GM12878 (cell line): ENCODE data around the gene DDC. TPM values are rescaled to one million over a fixed set of nuclear protein-coding genes. Genes with fewer than 3 reads are reported as not detected.

Source experiments
- ATAC-seq: fragments of 200-7000 bp; cut with Tn5 transposase; 3 replicates; pipeline ENCODE4 v1.9.1; 2020; ENCODE audit warnings: mild to moderate bottlenecking, moderate library complexity
- BruUV-seq: library from RNA; stranded (reverse); fragments of 400-500 nt; replicated peaks from 2 replicates; lab custom pipeline; 2021; lab: Mats Ljungman, UMichigan
- CTCF ChIA-PET: fragments of 300-600 bp; sonication (Branson Sonifier 250); formaldehyde crosslinking; extraction: SDS; loops from one replicate; lab custom pipeline; 2021; ENCODE audit warnings: inconsistent platforms; lab: Yijun Ruan, JAX
- POLR2A ChIA-PET: fragments of 350-600 bp; formaldehyde crosslinking; extraction: SDS; loops from one replicate; lab custom pipeline; 2021; ENCODE audit warnings: inconsistent platforms; lab: Charles Lee
- RAD21 ChIA-PET: fragments of 300-600 bp; sonication (Branson Sonifier 250); formaldehyde crosslinking; loops from one replicate; lab custom pipeline; 2023; ENCODE audit warnings: antibody characterized with exemption; ENCODE audit not compliant: unreplicated experiment; lab: Charles Lee
- SMC1A ChIA-PET: fragments of 300-600 bp; sonication (Branson Sonifier 250); formaldehyde crosslinking; loops from one replicate; lab custom pipeline; 2023; ENCODE audit not compliant: unreplicated experiment, uncharacterized antibody; lab: Charles Lee
- DNase-seq: peaks from one replicate; pipeline ENCODE4 v3.0.0-alpha.2; 2011; ENCODE audit warnings: low read depth, low spot score
- FAIRE-seq: peaks from 3 replicates; lab custom pipeline; 2011; peaks lifted over from hg19 to GRCh38; lab: Jason Lieb, UNC
- H2AFZ ChIP-seq: 2 replicates; pipeline ENCODE4 v1.6.0; 2011; ENCODE audit warnings: low read depth, low read length, control low read depth; ENCODE audit not compliant: control insufficient read depth
- H3K27ac ChIP-seq: 2 replicates; pipeline ENCODE4 v1.5.1; 2011; ENCODE audit warnings: control low read depth; ENCODE audit not compliant: control insufficient read depth, insufficient read depth
- H3K27me3 ChIP-seq, 2 experiments: replicated peaks in 1 of 2; 2 replicates each; pipeline versions ENCODE4 v1.6.0 to v1.6.1; 2011; ENCODE audit warnings: low read length in 1 of 2; ENCODE audit not compliant: control insufficient read depth in 2 of 2, insufficient read depth in 2 of 2
- H3K36me3 ChIP-seq, 2 experiments: 2 replicates each; pipeline ENCODE4 v1.5.1; 2011; ENCODE audit warnings: low read length in 1 of 2; ENCODE audit not compliant: control insufficient read depth in 2 of 2, insufficient read depth in 2 of 2
- H3K4me1 ChIP-seq: 2 replicates; pipeline ENCODE4 v1.6.1; 2011; ENCODE audit warnings: mild to moderate bottlenecking, low read length, moderate library complexity, mixed read lengths; ENCODE audit not compliant: control insufficient read depth, insufficient read depth
- H3K4me2 ChIP-seq: 2 replicates; pipeline ENCODE4 v1.6.0; 2011; ENCODE audit warnings: control low read depth; ENCODE audit not compliant: control insufficient read depth, insufficient read depth
- H3K4me3 ChIP-seq: fragments of 200-600 bp; sonication (generic); 2 replicates; pipeline ENCODE4 v1.5.1; 2016
- H3K79me2 ChIP-seq: 2 replicates; pipeline ENCODE4 v1.6.0; 2011; ENCODE audit warnings: low read length; ENCODE audit not compliant: control insufficient read depth, insufficient read depth
- H3K9ac ChIP-seq: 2 replicates; pipeline ENCODE4 v1.8.0; 2011; ENCODE audit warnings: low read length, control low read depth, mixed read lengths; ENCODE audit not compliant: control insufficient read depth, insufficient read depth
- H3K9me3 ChIP-seq: replicated peaks from 3 replicates; pipeline ENCODE4 v1.5.1; 2011; ENCODE audit warnings: mild to moderate bottlenecking, low read length; ENCODE audit not compliant: control insufficient read depth, insufficient read depth
- H4K20me1 ChIP-seq: 2 replicates; pipeline ENCODE4 v1.6.0; 2011; ENCODE audit not compliant: control insufficient read depth, insufficient read depth
- BHLHE40 ChIP-seq, 2 experiments: fragments of 450-650 bp in 1 of 2; IDR thresholded peaks; 2 replicates each; pipeline ENCODE4 v1.6.1; 2011 to 2017; ENCODE audit warnings: low read depth in 2 of 2, borderline replicate concordance in 1 of 2, improper control_type of control experiment in 1 of 2, low read length in 1 of 2, mild to moderate bottlenecking in 1 of 2
- CEBPZ ChIP-seq: fragments of 150-350 bp; IDR thresholded peaks from 2 replicates; pipeline ENCODE4 v1.6.1; 2016; ENCODE audit warnings: low read depth, low read length
- CHD1 ChIP-seq: IDR thresholded peaks from 2 replicates; pipeline ENCODE4 v1.6.1; 2012; ENCODE audit warnings: low read depth, low read length, improper control_type of control experiment
- E2F4 ChIP-seq: IDR thresholded peaks from 2 replicates; pipeline ENCODE4 v1.6.1; 2012; ENCODE audit warnings: low read depth, low read length, improper control_type of control experiment
- IKZF1 ChIP-seq: fragments of 450-650 bp; conservative IDR thresholded peaks from 2 replicates; pipeline ENCODE4 v1.6.1; 2017; ENCODE audit warnings: antibody characterized with exemption, mild to moderate bottlenecking
- NR2F1 ChIP-seq: fragments of 450-650 bp; conservative IDR thresholded peaks from 2 replicates; pipeline ENCODE4 v1.6.1; 2017; ENCODE audit warnings: mild to moderate bottlenecking
- POLR2A ChIP-seq: IDR thresholded peaks from 2 replicates; pipeline ENCODE4 v1.6.1; 2011; ENCODE audit warnings: low read depth, mild to moderate bottlenecking, low read length
- RELB ChIP-seq: fragments of 450-650 bp; IDR thresholded peaks from 2 replicates; pipeline ENCODE4 v1.6.1; 2017; ENCODE audit warnings: low read depth, mild to moderate bottlenecking, moderate library complexity
- SMAD5 ChIP-seq: IDR thresholded peaks from 2 replicates; pipeline ENCODE4 v1.6.1; 2016; ENCODE audit warnings: antibody characterized with exemption, low read depth
- STAT3 ChIP-seq: IDR thresholded peaks from 2 replicates; pipeline ENCODE4 v1.6.1; 2011; ENCODE audit warnings: low read depth, low read length, improper control_type of control experiment
- WRNIP1 ChIP-seq: IDR thresholded peaks from 2 replicates; pipeline ENCODE4 v1.6.1; 2011; ENCODE audit warnings: low read depth, low read length, improper control_type of control experiment, borderline replicate concordance
- ZNF274 ChIP-seq: IDR thresholded peaks from one replicate; pipeline ENCODE4 v1.8.0; 2011; ENCODE audit not compliant: insufficient read length, insufficient read depth
- ZNF622 ChIP-seq: fragments of 450-650 bp; IDR thresholded peaks from 2 replicates; pipeline ENCODE4 v1.6.1; 2017; ENCODE audit warnings: mild to moderate bottlenecking, inconsistent platforms
- WGBS: methylation state at CpG from one replicate; pipeline ENCODE4 v1.1.6; 2016; ENCODE audit warnings: low lambda C conversion rate; ENCODE audit not compliant: insufficient replicate concordance, insufficient coverage; ENCODE audit errors: missing lambda C conversion rate; 5-methylcytosine and 5-hydroxymethylcytosine counted together
- in situ Hi-C: fragments of 300-500 bp; cut with MboI; formaldehyde crosslinking; loops from 9 replicates; pipeline ENCODE4 v1.14.3; 2018; ENCODE audit warnings: mixed read lengths
- intact Hi-C: fragments of 100-400 bp; cut with micrococcal nuclease; formaldehyde crosslinking; loops from one replicate; pipeline ENCODE4 v1.14.2; 2022; ENCODE audit not compliant: unreplicated experiment
- polyA plus RNA-seq, 11 experiments: library from polyadenylated mRNA; depleted of rRNA in 4 of 11; unstranded in 6 of 11; stranded (reverse) in 5 of 11; fragments of >200 nt; fragmentation: Nextera tagmentation in 4 of 11; fragmentation: Illumina TruSeq in 1 of 11; extraction: Ambion mirVana in 4 of 11; extraction: Trizol in 1 of 11; gene quantifications; 1 replicate in 1 of 11; 2 replicates in 10 of 11; pipeline versions ENCODE4 v1.2.1 to v1.2.3, GENCODE V29; 2011 to 2016; ENCODE audit warnings: inconsistent platforms in 2 of 11, missing spikeins in 2 of 11, low read depth in 1 of 11
- total RNA-seq, 4 experiments: library from RNA; depleted of rRNA in 3 of 4; stranded (reverse); fragments of >200 nt in 3 of 4; fragmentation: Illumina TruSeq in 1 of 4; extraction: Trizol in 1 of 4; gene quantifications; 2 replicates each; pipeline versions ENCODE4 v1.2.1 to v1.2.3, GENCODE V29; 2013 to 2021

Gene DDC
- total and polyA plus RNA-seq, 10 of the 15 experiments (the other 5 are each of a cell fraction or from before 2014, with no cell fraction given) = not detected

GRCh38 chr7:50603287-50603686 lies 38.1 kb upstream of the DDC start:
- BruUV-seq = no TSS peak
- intact Hi-C loops = no loop called here

More at GRCh38 chr7:50603287-50603686, 38.1 kb upstream of the DDC start:
- in situ Hi-C loops = no loop called here
- no peak for FAIRE-seq
- POLR2A ChIA-PET = no interaction called here
- Histone ChIP-seq H3K9me3 (no peaks in the 10 kb centered on the region), H3K27ac (no peak overlapping the region), H4K20me1 (no peaks in the 10 kb centered on the region), H2AFZ (no peak overlapping the region), H3K9ac (no peak overlapping the region), H3K79me2 (no peaks in the 10 kb centered on the region), H3K27me3 (peaks cover 0 to 1% of the 10 kb centered on the region in 2 experiments; a peak in 2 of 4 replicates), H3K4me1 (no peaks in the 10 kb centered on the region), H3K4me3 (no peak overlapping the region), H3K4me2 (no peak overlapping the region)
- no peak for ATAC-seq
- WGBS = 27% methylated on average over 7 of the region's 7 CpGs
- RAD21 ChIA-PET = no interaction called here
- no peak for DNase-seq
- SMC1A ChIA-PET = no interaction called here
- TF ChIP-seq CEBPZ = no peak
- TF ChIP-seq ZNF274 = no peak
- no peak for TF ChIP-seq CHD1
- no peak for TF ChIP-seq NR2F1
- no peak for TF ChIP-seq RELB
- TF ChIP-seq WRNIP1 = no peak
- no peak for TF ChIP-seq ZNF622
- no peak for TF ChIP-seq BHLHE40 (IDR thresholded peaks at IDR 0.05; ENCODE audit: borderline replicate concordance in 1 of 2, low read depth in 2 of 2, low read length in 1 of 2)
- TF ChIP-seq E2F4 = no peak
- TF ChIP-seq SMAD5 = no peak
- no peak for TF ChIP-seq POLR2A
- TF ChIP-seq IKZF1 = no peak
- TF ChIP-seq STAT3 = no peak
- TF ChIP-seq, all 136 proteins: peak for 0
- no peaks in the 10 kb centered on the region for H3K36me3 ChIP-seq
- CTCF ChIA-PET = no interaction called here
